GM12801 (cell line): ENCODE results near the gene PAGE2B.

Experiments used
- TF ChIP-seq, protein P1 (sequence below): IDR thresholded peaks from one replicate; pipeline ENCODE4 v1.5.1; 2011; ENCODE audit warnings: control low read depth; ENCODE audit not compliant: insufficient read length; ENCODE audit errors: extremely low read depth

PAGE2B gene

GRCh38 chrX:55074851-55075467 lies at the start of gene PAGE2B:
TSS of gene PAGE2B (plus strand) at chrX:55075030. CDS start at chrX:55076042, 1,012 bp downstream.
- TF ChIP-seq, protein P1, sequence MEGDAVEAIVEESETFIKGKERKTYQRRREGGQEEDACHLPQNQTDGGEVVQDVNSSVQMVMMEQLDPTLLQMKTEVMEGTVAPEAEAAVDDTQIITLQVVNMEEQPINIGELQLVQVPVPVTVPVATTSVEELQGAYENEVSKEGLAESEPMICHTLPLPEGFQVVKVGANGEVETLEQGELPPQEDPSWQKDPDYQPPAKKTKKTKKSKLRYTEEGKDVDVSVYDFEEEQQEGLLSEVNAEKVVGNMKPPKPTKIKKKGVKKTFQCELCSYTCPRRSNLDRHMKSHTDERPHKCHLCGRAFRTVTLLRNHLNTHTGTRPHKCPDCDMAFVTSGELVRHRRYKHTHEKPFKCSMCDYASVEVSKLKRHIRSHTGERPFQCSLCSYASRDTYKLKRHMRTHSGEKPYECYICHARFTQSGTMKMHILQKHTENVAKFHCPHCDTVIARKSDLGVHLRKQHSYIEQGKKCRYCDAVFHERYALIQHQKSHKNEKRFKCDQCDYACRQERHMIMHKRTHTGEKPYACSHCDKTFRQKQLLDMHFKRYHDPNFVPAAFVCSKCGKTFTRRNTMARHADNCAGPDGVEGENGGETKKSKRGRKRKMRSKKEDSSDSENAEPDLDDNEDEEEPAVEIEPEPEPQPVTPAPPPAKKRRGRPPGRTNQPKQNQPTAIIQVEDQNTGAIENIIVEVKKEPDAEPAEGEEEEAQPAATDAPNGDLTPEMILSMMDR, result no peak

- TF ChIP-seq, protein P1, result no peak
Measured at GRCh38 chrX:55026143-55026542, 48.7 kb upstream of the PAGE2B start.

- TF ChIP-seq, protein P1, result no peak
Measured at GRCh38 chrX:55026840-55027239, 48.0 kb upstream of the PAGE2B start.

DNA sequence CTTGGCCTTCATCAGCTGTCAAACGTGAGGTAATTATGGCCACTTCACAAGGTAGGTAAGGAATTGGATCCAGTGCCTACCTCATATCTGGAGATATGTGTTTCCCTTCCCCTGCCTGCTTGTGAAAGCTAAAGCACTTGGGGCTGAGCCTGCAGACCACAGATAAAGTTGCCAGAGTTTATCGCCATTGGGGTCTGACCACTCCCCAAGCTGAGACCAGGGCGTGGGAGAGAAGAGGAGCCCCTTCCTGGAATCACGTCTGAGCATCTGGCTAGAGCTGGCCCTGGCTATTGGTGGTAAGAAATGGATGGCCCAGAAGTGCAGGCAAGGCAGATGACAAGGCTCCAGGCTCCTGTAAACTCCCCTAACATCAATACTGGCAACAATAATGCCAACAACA lies 46.8 kb upstream of the PAGE2B start:
- TF ChIP-seq, protein P1, result no peak

GRCh38 chrX:55028611-55029010 lies 46.2 kb upstream of the PAGE2B start:
- TF ChIP-seq, protein P1, result no peak

- TF ChIP-seq, protein P1, result no peak
Measured at GRCh38 chrX:55029291-55029690, 45.5 kb upstream of the PAGE2B start.

- TF ChIP-seq, protein P1, result no peak
Measured at GRCh38 chrX:55030271-55031205, 44.3 kb upstream of the PAGE2B start, which contains the start of gene ALAS2. TSS of gene ALAS2 (minus strand) at chrX:55030977. CDS start at chrX:55026000, 4,977 bp downstream.
